GM12878 (cell line): Measurements from ENCODE around the gene CSE1L. TPM values are rescaled to one million over a fixed set of nuclear protein-coding genes. Genes with fewer than 3 reads are reported as not detected.
A peak's percentile ranks its signal among the peaks of the same experiment; 100 is the strongest.

Source experiments
- BHLHE40 ChIP-seq, 2 experiments: fragments of 450-650 bp in 1 of 2; IDR thresholded peaks; 2 replicates each; pipeline ENCODE4 v1.6.1; 2011 to 2017; ENCODE audit warnings: low read depth in 2 of 2, borderline replicate concordance in 1 of 2, improper control_type of control experiment in 1 of 2, low read length in 1 of 2, mild to moderate bottlenecking in 1 of 2
- CREM ChIP-seq: IDR thresholded peaks from 2 replicates; pipeline ENCODE4 v1.6.1; 2014; ENCODE audit warnings: antibody characterized with exemption, low read depth
- DPF2 ChIP-seq: fragments of 450-650 bp; IDR thresholded peaks from 2 replicates; pipeline ENCODE4 v1.6.1; 2017; ENCODE audit warnings: mild to moderate bottlenecking
- E2F8 ChIP-seq: fragments of 450-650 bp; IDR thresholded peaks from 2 replicates; pipeline ENCODE4 v1.6.1; 2018; ENCODE audit warnings: mild to moderate bottlenecking, low read depth, moderate library complexity; ENCODE audit not compliant: partially characterized antibody
- EED ChIP-seq: sonication (generic); IDR thresholded peaks from 2 replicates; pipeline ENCODE4 v1.6.1; 2016; ENCODE audit warnings: antibody characterized with exemption, low read depth
- ETV6 ChIP-seq, 2 experiments: fragments of 450-650 bp in 1 of 2; IDR thresholded peaks in 1 of 2; conservative IDR thresholded peaks in 1 of 2; 2 replicates each; pipeline ENCODE4 v1.6.1; 2014; ENCODE audit warnings: antibody characterized with exemption in 1 of 2, borderline replicate concordance in 1 of 2, low read depth in 1 of 2, mild to moderate bottlenecking in 1 of 2, moderate library complexity in 1 of 2
- FOS ChIP-seq: IDR thresholded peaks from 3 replicates; pipeline ENCODE4 v1.6.1; 2011; ENCODE audit warnings: borderline replicate concordance; ENCODE audit not compliant: insufficient read length; ENCODE audit errors: extremely low read depth
- MYB ChIP-seq: fragments of 150-350 bp; IDR thresholded peaks from 2 replicates; pipeline ENCODE4 v1.6.1; 2014; ENCODE audit warnings: mild to moderate bottlenecking, low read depth, low read length, borderline replicate concordance
- MYC ChIP-seq: IDR thresholded peaks from 2 replicates; pipeline ENCODE4 v1.6.1; 2011; ENCODE audit warnings: mild to moderate bottlenecking, low read length, moderate library complexity, inconsistent platforms; ENCODE audit not compliant: insufficient read depth, insufficient replicate concordance, insufficient read length, severe bottlenecking
- PAX5 ChIP-seq: IDR thresholded peaks from 2 replicates; pipeline ENCODE4 v1.6.1; 2011; ENCODE audit warnings: low read depth, low read length, borderline replicate concordance
- ZBED1 ChIP-seq: IDR thresholded peaks from 2 replicates; pipeline ENCODE4 v1.6.1; 2016; ENCODE audit warnings: borderline replicate concordance
- ZNF592 ChIP-seq: fragments of 450-650 bp; IDR thresholded peaks from 2 replicates; pipeline ENCODE4 v1.6.1; 2017; ENCODE audit warnings: mild to moderate bottlenecking, moderate library complexity
- polyA plus RNA-seq, 11 experiments: library from polyadenylated mRNA; depleted of rRNA in 4 of 11; unstranded in 6 of 11; stranded (reverse) in 5 of 11; fragments of >200 nt; fragmentation: Nextera tagmentation in 4 of 11; fragmentation: Illumina TruSeq in 1 of 11; extraction: Ambion mirVana in 4 of 11; extraction: Trizol in 1 of 11; gene quantifications; 1 replicate in 1 of 11; 2 replicates in 10 of 11; pipeline versions ENCODE4 v1.2.1 to v1.2.3, GENCODE V29; 2011 to 2016; ENCODE audit warnings: inconsistent platforms in 2 of 11, missing spikeins in 2 of 11, low read depth in 1 of 11
- total RNA-seq, 4 experiments: library from RNA; depleted of rRNA in 3 of 4; stranded (reverse); fragments of >200 nt in 3 of 4; fragmentation: Illumina TruSeq in 1 of 4; extraction: Trizol in 1 of 4; gene quantifications; 2 replicates each; pipeline versions ENCODE4 v1.2.1 to v1.2.3, GENCODE V29; 2013 to 2021
- TF ChIP-seq, protein P1 (sequence below): fragments of 150-350 bp; IDR thresholded peaks from 2 replicates; pipeline ENCODE4 v1.6.1; 2016; ENCODE audit warnings: low read depth, low read length
- TF ChIP-seq, protein P2 (sequence below): fragments of 450-650 bp; IDR thresholded peaks from 2 replicates; pipeline ENCODE4 v1.6.1; 2017; ENCODE audit warnings: low read depth, mild to moderate bottlenecking, moderate library complexity
- TF ChIP-seq, protein P3 (sequence below): IDR thresholded peaks from 2 replicates; pipeline ENCODE4 v1.6.1; 2012; ENCODE audit warnings: low read depth, low read length, improper control_type of control experiment

Gene CSE1L
- total and polyA plus RNA-seq, 10 of the 15 experiments (the other 5 are each of a cell fraction or from before 2014, with no cell fraction given), result 72.4 to 213 (median 117) TPM

GRCh38 chr20:49046087-49046900, at the start of gene CSE1L (continued):
- TF ChIP-seq BHLHE40 (IDR thresholded peaks at IDR 0.05; ENCODE audit: borderline replicate concordance in 1 of 2, low read depth in 2 of 2, low read length in 1 of 2), result peak in 1 of 2 experiments; percentile 78; a peak in 2 of 4 replicates
- 0 out of 2 replicates have a peak, but pooled peaks have one; percentile 43 for TF ChIP-seq EED
- no peak for TF ChIP-seq ZBED1
- TF ChIP-seq ZNF592, result no peak
- TF ChIP-seq, protein P1, sequence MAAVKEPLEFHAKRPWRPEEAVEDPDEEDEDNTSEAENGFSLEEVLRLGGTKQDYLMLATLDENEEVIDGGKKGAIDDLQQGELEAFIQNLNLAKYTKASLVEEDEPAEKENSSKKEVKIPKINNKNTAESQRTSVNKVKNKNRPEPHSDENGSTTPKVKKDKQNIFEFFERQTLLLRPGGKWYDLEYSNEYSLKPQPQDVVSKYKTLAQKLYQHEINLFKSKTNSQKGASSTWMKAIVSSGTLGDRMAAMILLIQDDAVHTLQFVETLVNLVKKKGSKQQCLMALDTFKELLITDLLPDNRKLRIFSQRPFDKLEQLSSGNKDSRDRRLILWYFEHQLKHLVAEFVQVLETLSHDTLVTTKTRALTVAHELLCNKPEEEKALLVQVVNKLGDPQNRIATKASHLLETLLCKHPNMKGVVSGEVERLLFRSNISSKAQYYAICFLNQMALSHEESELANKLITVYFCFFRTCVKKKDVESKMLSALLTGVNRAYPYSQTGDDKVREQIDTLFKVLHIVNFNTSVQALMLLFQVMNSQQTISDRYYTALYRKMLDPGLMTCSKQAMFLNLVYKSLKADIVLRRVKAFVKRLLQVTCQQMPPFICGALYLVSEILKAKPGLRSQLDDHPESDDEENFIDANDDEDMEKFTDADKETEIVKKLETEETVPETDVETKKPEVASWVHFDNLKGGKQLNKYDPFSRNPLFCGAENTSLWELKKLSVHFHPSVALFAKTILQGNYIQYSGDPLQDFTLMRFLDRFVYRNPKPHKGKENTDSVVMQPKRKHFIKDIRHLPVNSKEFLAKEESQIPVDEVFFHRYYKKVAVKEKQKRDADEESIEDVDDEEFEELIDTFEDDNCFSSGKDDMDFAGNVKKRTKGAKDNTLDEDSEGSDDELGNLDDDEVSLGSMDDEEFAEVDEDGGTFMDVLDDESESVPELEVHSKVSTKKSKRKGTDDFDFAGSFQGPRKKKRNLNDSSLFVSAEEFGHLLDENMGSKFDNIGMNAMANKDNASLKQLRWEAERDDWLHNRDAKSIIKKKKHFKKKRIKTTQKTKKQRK, result no peak
- peak; percentile 39 for TF ChIP-seq CREM
- peak; percentile 88; the same call in 1 of the 2 replicates for TF ChIP-seq DPF2
- TF ChIP-seq FOS, result peak; percentile 43
- TF ChIP-seq PAX5, result 0 out of 2 replicates have a peak, but pooled peaks have one; percentile 17
- no peak for TF ChIP-seq ETV6 (conservative IDR thresholded peaks at IDR 0.05 in 1 of 2, IDR thresholded peaks at IDR 0.05 in 1 of 2; ENCODE audit: borderline replicate concordance in 1 of 2, low read depth in 1 of 2)
- TF ChIP-seq E2F8, result no peak
- TF ChIP-seq, protein P2, sequence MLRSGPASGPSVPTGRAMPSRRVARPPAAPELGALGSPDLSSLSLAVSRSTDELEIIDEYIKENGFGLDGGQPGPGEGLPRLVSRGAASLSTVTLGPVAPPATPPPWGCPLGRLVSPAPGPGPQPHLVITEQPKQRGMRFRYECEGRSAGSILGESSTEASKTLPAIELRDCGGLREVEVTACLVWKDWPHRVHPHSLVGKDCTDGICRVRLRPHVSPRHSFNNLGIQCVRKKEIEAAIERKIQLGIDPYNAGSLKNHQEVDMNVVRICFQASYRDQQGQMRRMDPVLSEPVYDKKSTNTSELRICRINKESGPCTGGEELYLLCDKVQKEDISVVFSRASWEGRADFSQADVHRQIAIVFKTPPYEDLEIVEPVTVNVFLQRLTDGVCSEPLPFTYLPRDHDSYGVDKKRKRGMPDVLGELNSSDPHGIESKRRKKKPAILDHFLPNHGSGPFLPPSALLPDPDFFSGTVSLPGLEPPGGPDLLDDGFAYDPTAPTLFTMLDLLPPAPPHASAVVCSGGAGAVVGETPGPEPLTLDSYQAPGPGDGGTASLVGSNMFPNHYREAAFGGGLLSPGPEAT, result 0 out of 2 replicates have a peak, but pooled peaks have one; percentile 46
- TF ChIP-seq, protein P3, sequence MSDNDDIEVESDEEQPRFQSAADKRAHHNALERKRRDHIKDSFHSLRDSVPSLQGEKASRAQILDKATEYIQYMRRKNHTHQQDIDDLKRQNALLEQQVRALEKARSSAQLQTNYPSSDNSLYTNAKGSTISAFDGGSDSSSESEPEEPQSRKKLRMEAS, result peak; percentile 72; the same call in 1 of the 2 replicates
- TF ChIP-seq MYB, result no peak
- no peak for TF ChIP-seq MYC
